HG03064 (cell line): ENCODE data around the gene MAB21L1.

Experiments
- ATAC-seq: cut with Tn5 transposase; IDR thresholded peaks from one replicate; pipeline ENCODE4 v1.9.1; 2021; ENCODE audit warnings: low read depth; ENCODE audit not compliant: unreplicated experiment

MAB21L1 gene

GRCh38 chr13:35475960-35476943, at the start of gene MAB21L1:
Gene MAB21L1 (minus strand): TSS chr13:35476689. CDS start chr13:35476138, 551 bp downstream.
- ATAC-seq = no peak

GRCh38 chr13:35524171-35524570, 47.7 kb upstream of the MAB21L1 start:
- ATAC-seq = no peak

GRCh38 chr13:35518337-35518946, 42.0 kb upstream of the MAB21L1 start:
- no peak for ATAC-seq

DNA sequence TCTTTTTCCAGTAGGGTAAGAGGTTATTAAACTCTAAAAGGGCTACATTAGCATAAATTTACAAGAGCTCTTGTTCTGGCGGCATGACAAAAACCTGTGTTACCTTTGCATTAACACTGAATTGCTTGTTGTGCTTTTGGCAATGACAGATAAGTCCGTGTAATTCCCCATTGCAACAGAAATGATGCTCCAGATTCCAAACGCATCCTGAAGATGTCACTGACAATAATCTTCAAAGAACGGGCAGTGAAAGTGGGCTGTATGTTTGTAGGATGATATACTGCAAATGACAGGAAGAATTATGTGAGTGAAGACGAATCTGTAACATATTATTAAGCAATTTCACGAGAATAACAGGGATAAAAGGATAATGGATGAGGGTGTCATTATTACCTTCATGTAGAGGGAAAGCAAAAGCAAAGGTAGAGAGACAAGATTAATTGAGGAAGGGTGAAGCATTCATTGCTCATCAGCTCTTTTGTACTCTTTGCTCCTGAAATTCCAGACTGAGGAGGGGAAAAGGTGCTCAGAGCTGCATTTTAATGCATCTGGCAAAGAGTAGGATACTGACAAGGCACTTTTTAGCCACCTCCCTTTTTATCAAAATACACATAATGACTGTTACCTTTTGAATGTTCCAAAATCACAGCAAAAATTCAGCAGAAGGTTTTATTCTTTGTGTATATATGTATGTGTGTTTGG, 38.5 kb upstream of the MAB21L1 start:
- ATAC-seq = no peak

DNA sequence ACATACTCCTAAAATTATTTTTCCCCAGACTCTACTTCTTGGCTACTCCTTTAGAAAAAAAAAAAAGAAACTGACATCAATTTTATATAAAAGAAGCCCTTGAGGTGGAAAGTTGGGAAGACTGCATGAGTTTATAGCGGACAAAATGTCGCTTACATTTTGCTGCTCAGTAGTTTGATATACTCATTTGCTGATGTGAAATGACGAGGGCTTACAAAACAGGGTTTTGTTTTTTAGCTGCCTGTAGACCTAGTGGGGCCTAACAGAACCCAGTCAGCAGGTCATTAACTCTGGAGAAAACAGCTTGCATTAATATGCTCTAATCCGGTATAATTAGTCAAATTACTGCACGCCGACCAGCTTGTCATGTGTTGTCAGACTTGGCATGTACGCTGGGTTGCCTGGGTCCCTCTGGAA, 37.6 kb upstream of the MAB21L1 start:
- ATAC-seq = no peak

- ATAC-seq = no peak
Observed at GRCh38 chr13:35512271-35512920, 35.9 kb upstream of the MAB21L1 start.

GRCh38 chr13:35502456-35502855, 26.0 kb upstream of the MAB21L1 start:
- no peak for ATAC-seq

- ATAC-seq = no peak
Observed at GRCh38 chr13:35501661-35502235, 25.3 kb upstream of the MAB21L1 start.

DNA sequence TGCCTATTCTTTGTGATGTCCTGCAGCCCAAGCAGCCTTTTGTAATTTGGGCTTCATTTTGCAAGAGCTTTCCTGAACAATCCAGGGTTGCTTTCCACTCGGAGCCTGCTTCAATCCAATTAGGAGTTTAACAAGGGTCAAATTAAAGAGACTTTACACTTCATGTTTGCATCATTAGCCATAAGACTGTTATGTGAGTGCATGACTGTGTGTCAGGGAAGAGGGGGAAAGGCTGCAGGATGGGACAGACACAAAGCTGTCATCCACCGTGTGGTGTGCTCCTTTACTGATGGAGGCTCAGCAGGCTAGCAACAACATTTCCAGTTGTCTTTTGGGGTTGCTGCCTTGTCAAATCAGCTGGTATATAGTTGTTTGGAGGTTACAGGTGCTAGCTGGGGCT, 23.7 kb upstream of the MAB21L1 start:
- no peak for ATAC-seq

DNA sequence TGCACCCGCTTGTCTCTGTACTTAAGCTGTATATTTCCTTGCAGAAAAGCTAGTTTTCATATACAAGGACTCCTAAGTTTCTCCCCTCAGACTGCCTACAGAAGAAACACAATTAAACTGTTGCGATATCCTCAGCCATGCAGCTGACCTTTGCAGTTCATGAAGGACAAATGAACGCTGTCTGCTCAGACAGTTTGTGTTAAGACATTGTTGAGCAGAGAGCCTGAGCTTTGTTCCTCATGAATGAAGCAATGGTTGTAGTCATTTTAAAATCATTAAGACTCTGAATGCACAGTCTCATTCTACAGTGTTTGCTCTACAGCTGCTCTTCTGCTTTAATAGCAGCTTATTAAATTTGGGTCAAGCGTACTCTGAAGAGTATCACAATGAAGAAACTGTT, 23.2 kb upstream of the MAB21L1 start:
- no peak for ATAC-seq

DNA sequence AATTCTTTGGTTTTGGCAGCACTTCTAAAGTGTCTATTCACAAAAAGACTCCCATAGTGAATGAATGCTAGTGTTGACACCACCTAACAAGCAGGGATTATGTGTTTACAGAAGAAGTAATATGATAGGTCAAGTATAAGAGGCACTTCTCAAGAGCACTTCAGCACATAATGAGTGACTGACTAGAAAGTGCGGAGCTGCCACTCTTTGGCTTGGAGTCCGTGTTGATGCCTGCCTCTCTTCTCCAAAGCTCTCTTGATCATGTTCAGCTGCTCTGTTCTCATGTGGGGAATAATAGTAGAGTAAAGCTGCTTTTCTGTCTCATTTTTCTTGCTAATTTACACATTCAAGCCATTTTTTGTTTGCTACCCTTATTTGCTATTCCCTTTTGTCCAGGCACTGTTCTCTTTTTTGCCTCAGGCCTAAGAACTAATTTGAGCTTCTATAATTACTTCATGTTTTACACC, 22.7 kb upstream of the MAB21L1 start:
- no peak for ATAC-seq

DNA sequence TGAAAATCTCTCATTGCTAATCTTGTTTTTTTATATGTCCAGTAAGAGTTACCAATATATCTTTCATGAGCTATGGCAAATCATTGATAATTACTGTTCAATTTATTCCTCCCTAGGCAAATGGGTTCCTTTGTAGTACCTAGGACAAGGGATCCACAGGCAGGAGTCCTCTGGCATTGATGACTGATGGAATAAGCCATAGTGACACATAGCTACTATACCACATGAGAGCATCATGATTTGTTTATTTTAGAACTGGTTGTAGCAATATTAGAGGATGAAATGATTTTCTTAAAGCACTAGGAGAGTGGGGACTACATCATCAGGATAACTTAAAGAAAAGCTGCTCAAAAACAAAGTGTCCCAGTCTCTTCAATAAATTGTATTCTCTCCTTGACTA, 21.7 kb upstream of the MAB21L1 start:
- no peak for ATAC-seq

GRCh38 chr13:35496761-35497386, 20.4 kb upstream of the MAB21L1 start:
- no peak for ATAC-seq

DNA sequence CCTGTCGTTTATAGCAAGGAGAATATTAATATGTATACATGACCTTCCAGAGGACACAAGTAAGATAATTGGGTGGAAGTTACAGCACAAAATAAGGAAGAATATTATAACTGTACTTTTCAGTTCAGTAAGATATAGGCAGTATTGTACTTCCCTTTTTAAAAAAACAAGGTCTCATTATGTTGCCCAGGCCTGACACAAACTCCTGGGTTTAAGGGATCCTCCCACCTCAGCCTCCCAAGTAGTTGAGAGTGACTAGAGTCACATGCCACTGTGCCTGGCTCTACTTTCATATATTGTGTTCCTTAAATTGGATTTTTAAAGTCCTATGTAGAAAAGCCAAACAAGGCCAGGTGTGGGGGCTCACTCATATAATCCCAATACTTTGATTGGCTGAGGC, 19.5 kb upstream of the MAB21L1 start:
- ATAC-seq = no peak

GRCh38 chr13:35489050-35489449, 12.6 kb upstream of the MAB21L1 start:
- no peak for ATAC-seq

DNA sequence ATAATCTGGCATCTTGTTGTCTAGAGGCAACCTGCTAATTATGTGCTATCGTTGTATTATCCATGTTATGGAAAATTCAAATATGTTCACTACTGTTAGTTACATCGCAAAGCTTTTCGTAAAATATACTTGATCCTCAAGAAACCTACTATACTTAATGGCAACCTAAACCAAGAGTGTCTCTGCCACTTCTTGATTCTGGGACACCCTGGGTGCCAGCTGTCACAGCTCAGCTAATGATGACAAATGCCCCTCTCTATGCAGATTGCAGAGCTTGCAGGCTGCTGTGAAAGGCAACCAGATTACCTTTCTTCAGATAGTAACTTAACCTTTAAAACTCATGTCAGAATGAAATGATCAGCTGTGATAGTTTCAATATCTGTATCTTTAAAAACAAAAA, 8.9 kb upstream of the MAB21L1 start:
- ATAC-seq = no peak

DNA sequence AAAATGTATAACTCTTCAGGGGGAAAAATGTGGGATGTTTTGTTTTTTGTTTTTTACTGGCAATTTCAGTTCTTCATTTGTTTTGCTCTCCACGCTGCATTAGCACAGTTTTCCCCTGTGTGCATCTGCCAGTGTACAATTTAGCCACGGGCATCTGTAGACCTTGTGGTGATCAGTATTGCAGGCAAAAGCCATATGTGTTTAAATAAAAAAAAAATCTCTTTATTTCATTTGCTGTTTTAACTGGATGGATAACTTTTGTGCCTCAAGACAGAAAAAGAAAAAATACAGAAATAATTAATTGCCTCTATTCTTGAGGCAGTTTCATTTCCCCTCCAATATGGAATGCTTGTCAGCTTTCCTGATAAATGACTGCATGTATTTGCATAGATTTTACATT, 7.9 kb upstream of the MAB21L1 start:
- no peak for ATAC-seq

- ATAC-seq = no peak
Observed at GRCh38 chr13:35483761-35484160, 7.3 kb upstream of the MAB21L1 start.

GRCh38 chr13:35482527-35482926, 6.0 kb upstream of the MAB21L1 start:
- ATAC-seq = no peak

GRCh38 chr13:35481777-35482176, 5.3 kb upstream of the MAB21L1 start:
- no peak for ATAC-seq
